Ishikawa (cell line): Measurements from ENCODE around the gene MAPK4.

ENCODE experiments used
- CEBPB ChIP-seq: IDR thresholded peaks from 2 replicates; pipeline ENCODE4 v1.6.1; 2012
- CREB1 ChIP-seq: IDR thresholded peaks from 2 replicates; pipeline ENCODE4 v1.6.1; 2012; ENCODE audit warnings: low read depth
- EGR1 ChIP-seq: IDR thresholded peaks from 2 replicates; pipeline ENCODE4 v1.6.1; 2012
- EP300 ChIP-seq: IDR thresholded peaks from 2 replicates; pipeline ENCODE4 v1.6.1; 2012; ENCODE audit warnings: borderline replicate concordance
- FOXM1 ChIP-seq: IDR thresholded peaks from 2 replicates; pipeline ENCODE4 v1.6.1; 2012; ENCODE audit warnings: low read depth, borderline replicate concordance
- MAX ChIP-seq: IDR thresholded peaks from 2 replicates; pipeline ENCODE4 v1.6.1; 2012
- NFIC ChIP-seq: IDR thresholded peaks from 2 replicates; pipeline ENCODE4 v1.6.1; 2012
- RAD21 ChIP-seq: IDR thresholded peaks from 2 replicates; pipeline ENCODE4 v1.6.1; 2012; ENCODE audit warnings: low read depth
- REST ChIP-seq: IDR thresholded peaks from 2 replicates; pipeline ENCODE4 v1.6.1; 2012; ENCODE audit warnings: low read depth, mild to moderate bottlenecking
- TAF1 ChIP-seq: IDR thresholded peaks from 2 replicates; pipeline ENCODE4 v1.6.1; 2012; ENCODE audit warnings: low read depth, mild to moderate bottlenecking
- TCF12 ChIP-seq: IDR thresholded peaks from 2 replicates; pipeline ENCODE4 v1.6.1; 2012; ENCODE audit warnings: low read depth
- TEAD4 ChIP-seq: IDR thresholded peaks from 2 replicates; pipeline ENCODE4 v1.6.1; 2012
- USF1 ChIP-seq: IDR thresholded peaks from 2 replicates; pipeline ENCODE4 v1.6.1; 2012
- YY1 ChIP-seq: IDR thresholded peaks from 2 replicates; pipeline ENCODE4 v1.6.1; 2012; ENCODE audit warnings: low read depth
- ZBTB7A ChIP-seq: IDR thresholded peaks from 2 replicates; pipeline ENCODE4 v1.6.1; 2012; ENCODE audit warnings: low read depth

Gene MAPK4

GRCh38 chr18:50687491-50687890 lies 127.6 kb downstream of the MAPK4 start:
- no peak for TF ChIP-seq TEAD4

GRCh38 chr18:50689578-50689977 lies 129.7 kb downstream of the MAPK4 start:
- TF ChIP-seq CEBPB = no peak
- TF ChIP-seq EP300 = no peak
- no peak for TF ChIP-seq NFIC
- TF ChIP-seq YY1 = no peak
- no peak for TF ChIP-seq RAD21
- no peak for TF ChIP-seq USF1
- TF ChIP-seq EGR1 = no peak
- no peak for TF ChIP-seq TCF12
- TF ChIP-seq MAX = no peak

GRCh38 chr18:50694147-50694546 lies 134.3 kb downstream of the MAPK4 start:
- TF ChIP-seq USF1 = no peak
- no peak for TF ChIP-seq CREB1

- TF ChIP-seq REST (no peak), CEBPB (no peak), TCF12 (no peak), FOXM1 (no peak), USF1 (no peak), ZBTB7A (no peak), EP300 (no peak), NFIC (no peak), TEAD4 (no peak), MAX (no peak), TAF1 (no peak), YY1 (no peak), EGR1 (no peak), CREB1 (no peak), RAD21 (no peak)
Observed at GRCh38 chr18:50695431-50696176, 135.7 kb downstream of the MAPK4 start.

GRCh38 chr18:50696436-50696835 lies 136.5 kb downstream of the MAPK4 start:
- TF ChIP-seq CEBPB (no peak), TEAD4 (no peak), EP300 (no peak), ZBTB7A (no peak), RAD21 (no peak), USF1 (no peak), NFIC (no peak), TAF1 (no peak), TCF12 (no peak), FOXM1 (no peak), CREB1 (no peak)

GRCh38 chr18:50696929-50697328 lies 137.0 kb downstream of the MAPK4 start:
- no peak for TF ChIP-seq TCF12
- TF ChIP-seq TEAD4 = no peak
- no peak for TF ChIP-seq MAX
- TF ChIP-seq EP300 = no peak
- TF ChIP-seq YY1 = no peak
- no peak for TF ChIP-seq USF1
- TF ChIP-seq REST = no peak
- TF ChIP-seq FOXM1 = no peak
- no peak for TF ChIP-seq NFIC
- no peak for TF ChIP-seq EGR1
- no peak for TF ChIP-seq ZBTB7A
- TF ChIP-seq RAD21 = no peak
- TF ChIP-seq CREB1 = no peak
- TF ChIP-seq CEBPB = no peak
- TF ChIP-seq TAF1 = no peak
